ENCODE measurements around the gene CDH4. TPM values are rescaled to one million over a fixed set of nuclear protein-coding genes. Genes with fewer than 3 reads are reported as not detected.

CDH4 gene
- polyA plus RNA-seq, 4 donors = 0.09 to 4.1 (median 0.25) TPM

- Histone ChIP-seq H3K27me3 (ENCODE audit: control insufficient read depth in 3 of 3, insufficient read depth in 3 of 3, low read length in 3 of 3) (no peaks in the 10 kb centered on the region), H3K27ac (ENCODE audit: low read depth in 1 of 3, low read length in 2 of 3) (no peak overlapping the region), H3K9me3 (ENCODE audit: control insufficient read depth in 2 of 2, insufficient read depth in 1 of 2, low read depth in 1 of 2, low read length in 1 of 2) (no peaks in the 10 kb centered on the region), H3K4me1 (ENCODE audit: control insufficient read depth in 3 of 3, insufficient read depth in 2 of 3, low read depth in 1 of 3, low read length in 2 of 3) (no peaks in the 10 kb centered on the region), H3K36me3 (ENCODE audit: control insufficient read depth in 3 of 3, insufficient read depth in 2 of 3, low read depth in 1 of 3, low read length in 3 of 3) (no peaks in the 10 kb centered on the region), H3K4me3 (ENCODE audit: low read depth in 1 of 3, low read length in 3 of 3) (no peak overlapping the region)
- DNase-seq = no peak
- 47 to 58% (median 51%) methylated on average over 5 of the region's 5 CpGs for WGBS, 3 donors
- FAIRE-seq = no peak
These were observed 238.7 kb downstream of the CDH4 start for GRCh38 chr20:61490721-61491120.

DNA sequence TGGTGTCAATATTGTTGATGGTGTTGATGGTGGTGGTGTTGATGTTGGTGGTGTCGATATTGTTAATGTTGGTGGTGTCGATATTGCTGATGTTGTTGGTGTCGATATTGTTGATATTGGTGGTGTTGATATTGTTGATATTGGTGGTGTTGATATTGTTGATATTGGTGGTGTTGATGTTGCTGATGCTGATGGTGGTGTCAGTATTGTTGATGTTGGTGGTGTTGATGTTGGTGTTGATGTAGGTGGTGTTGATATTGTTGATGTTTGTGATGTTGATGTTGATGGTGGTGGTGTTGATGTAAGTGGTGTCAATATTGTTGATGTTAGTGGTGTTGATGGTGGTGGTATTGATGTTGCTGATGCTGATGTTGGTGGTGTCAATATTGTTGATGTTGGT lies 240.0 kb downstream of the CDH4 start:
- WGBS, 3 donors = 96 to 97% (median 97%) methylated on average over 3 of the region's 3 CpGs
- FAIRE-seq (no peak), DNase-seq (no peak)
- Histone ChIP-seq H3K27me3 (ENCODE audit: control insufficient read depth in 3 of 3, insufficient read depth in 3 of 3, low read length in 3 of 3) (no peaks in the 10 kb centered on the region), H3K27ac (ENCODE audit: low read depth in 1 of 3, low read length in 2 of 3) (no peak overlapping the region), H3K36me3 (ENCODE audit: control insufficient read depth in 3 of 3, insufficient read depth in 2 of 3, low read depth in 1 of 3, low read length in 3 of 3) (no peaks in the 10 kb centered on the region), H3K9me3 (ENCODE audit: control insufficient read depth in 2 of 2, insufficient read depth in 1 of 2, low read depth in 1 of 2, low read length in 1 of 2) (no peaks in the 10 kb centered on the region), H3K4me3 (ENCODE audit: low read depth in 1 of 3, low read length in 3 of 3) (no peak overlapping the region), H3K4me1 (ENCODE audit: control insufficient read depth in 3 of 3, insufficient read depth in 2 of 3, low read depth in 1 of 3, low read length in 2 of 3) (no peaks in the 10 kb centered on the region)

DNA sequence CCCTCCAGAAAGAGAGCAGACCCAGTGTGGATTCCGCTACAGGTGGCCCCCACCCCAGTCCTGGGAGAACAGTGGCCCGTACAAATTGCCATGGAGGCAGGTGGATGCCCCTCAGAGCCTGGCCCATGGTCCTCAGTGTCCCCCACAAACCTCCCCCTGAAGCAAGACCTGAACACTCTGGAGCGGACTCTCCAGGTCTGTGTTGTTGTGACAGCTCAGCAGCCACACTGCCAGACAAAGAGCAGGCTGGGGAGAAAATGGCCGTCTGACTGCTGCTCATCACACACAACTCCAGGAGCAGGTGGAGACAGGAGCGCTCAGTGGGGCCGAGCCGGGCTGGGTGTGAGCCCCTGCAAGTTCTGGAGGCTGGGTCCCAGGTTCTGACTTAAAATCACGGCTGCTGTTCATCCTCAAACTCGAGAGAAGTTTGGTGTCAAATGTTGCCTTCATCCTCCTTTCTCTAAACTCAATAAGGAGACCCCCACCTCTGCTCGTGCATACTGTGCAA lies 241.8 kb downstream of the CDH4 start:
- no peaks in the 10 kb centered on the region for H3K27me3 ChIP-seq (ENCODE audit: control insufficient read depth in 3 of 3, insufficient read depth in 3 of 3, low read length in 3 of 3)
- H3K4me1 ChIP-seq (ENCODE audit: control insufficient read depth in 3 of 3, insufficient read depth in 2 of 3, low read depth in 1 of 3, low read length in 2 of 3) = no peaks in the 10 kb centered on the region
- H3K27ac ChIP-seq (ENCODE audit: low read depth in 1 of 3, low read length in 2 of 3) = no peak overlapping the region
- no peaks in the 10 kb centered on the region for H3K36me3 ChIP-seq (ENCODE audit: control insufficient read depth in 3 of 3, insufficient read depth in 2 of 3, low read depth in 1 of 3, low read length in 3 of 3)
- H3K4me3 ChIP-seq (ENCODE audit: low read depth in 1 of 3, low read length in 3 of 3) = no peak overlapping the region
- no peaks in the 10 kb centered on the region for H3K9me3 ChIP-seq (ENCODE audit: control insufficient read depth in 2 of 2, insufficient read depth in 1 of 2, low read depth in 1 of 2, low read length in 1 of 2)
- DNase-seq (no peak), FAIRE-seq (no peak)
- 60 to 71% (median 68%) methylated on average over 10 of the region's 10 CpGs for WGBS, 3 donors

DNA sequence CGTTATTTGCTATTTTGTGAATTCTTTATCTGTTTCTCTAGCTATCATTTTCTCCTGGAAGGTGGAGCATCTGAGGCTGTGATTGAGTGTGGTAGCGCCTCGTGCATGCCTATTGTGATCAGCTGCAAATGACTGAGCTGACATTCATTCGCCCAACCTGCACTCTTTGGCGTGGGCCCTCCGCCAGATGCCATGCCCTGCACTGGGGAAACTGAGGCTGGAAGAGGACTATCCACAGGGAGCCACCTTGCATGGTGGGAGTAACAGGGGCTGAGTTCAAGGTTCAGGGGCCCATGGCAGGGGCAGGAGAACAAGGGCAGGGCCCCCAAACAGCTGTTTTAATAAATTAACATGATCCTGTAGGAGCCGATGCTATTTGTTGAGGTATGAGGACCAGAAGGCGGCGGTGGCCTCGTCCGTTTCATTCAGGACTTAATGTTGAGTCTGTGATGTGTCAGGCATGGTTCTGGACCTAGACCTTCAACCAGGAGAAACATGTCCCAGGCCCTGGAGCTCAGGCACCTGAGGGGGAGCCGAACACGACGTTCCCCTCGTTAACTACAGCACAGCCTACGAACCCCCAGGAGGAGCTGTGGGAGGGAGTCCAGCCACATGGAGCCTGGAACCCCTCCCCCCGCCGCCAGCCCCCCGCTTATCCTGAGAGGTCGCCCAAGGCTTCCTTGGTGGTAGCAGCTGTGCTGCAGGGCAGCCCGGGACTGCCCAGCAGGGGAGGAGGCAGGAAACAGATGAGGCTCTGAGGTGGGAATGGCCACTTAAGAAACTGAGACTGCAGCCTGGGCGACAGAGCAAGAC lies 242.9 kb downstream of the CDH4 start:
- no peak for FAIRE-seq
- Histone ChIP-seq H3K27ac (ENCODE audit: low read depth in 1 of 3, low read length in 2 of 3) (no peak overlapping the region), H3K4me1 (ENCODE audit: control insufficient read depth in 3 of 3, insufficient read depth in 2 of 3, low read depth in 1 of 3, low read length in 2 of 3) (no peaks in the 10 kb centered on the region), H3K27me3 (ENCODE audit: control insufficient read depth in 3 of 3, insufficient read depth in 3 of 3, low read length in 3 of 3) (no peaks in the 10 kb centered on the region), H3K36me3 (ENCODE audit: control insufficient read depth in 3 of 3, insufficient read depth in 2 of 3, low read depth in 1 of 3, low read length in 3 of 3) (no peaks in the 10 kb centered on the region), H3K4me3 (ENCODE audit: low read depth in 1 of 3, low read length in 3 of 3) (no peak overlapping the region), H3K9me3 (ENCODE audit: control insufficient read depth in 2 of 2, insufficient read depth in 1 of 2, low read depth in 1 of 2, low read length in 1 of 2) (no peaks in the 10 kb centered on the region)
- no peak for DNase-seq
- 77 to 79% (median 77%) methylated on average over 22 of the region's 22 CpGs for WGBS, 3 donors

GRCh38 chr20:61497029-61497627 lies 245.1 kb downstream of the CDH4 start:
- no peak overlapping the region for H3K4me3 ChIP-seq (ENCODE audit: low read depth in 1 of 3, low read length in 3 of 3)
- H3K9me3 ChIP-seq (ENCODE audit: control insufficient read depth in 2 of 2, insufficient read depth in 1 of 2, low read depth in 1 of 2, low read length in 1 of 2) = no peaks in the 10 kb centered on the region
- no peaks in the 10 kb centered on the region for H3K4me1 ChIP-seq (ENCODE audit: control insufficient read depth in 3 of 3, insufficient read depth in 2 of 3, low read depth in 1 of 3, low read length in 2 of 3)
- WGBS, 3 donors = 22 to 27% (median 25%) methylated on average over 5 of the region's 5 CpGs
- H3K27me3 ChIP-seq (ENCODE audit: control insufficient read depth in 3 of 3, insufficient read depth in 3 of 3, low read length in 3 of 3) = no peaks in the 10 kb centered on the region
- no peaks in the 10 kb centered on the region for H3K36me3 ChIP-seq (ENCODE audit: control insufficient read depth in 3 of 3, insufficient read depth in 2 of 3, low read depth in 1 of 3, low read length in 3 of 3)
- FAIRE-seq (no peak), DNase-seq (no peak)
- H3K27ac ChIP-seq (ENCODE audit: low read depth in 1 of 3, low read length in 2 of 3) = no peak overlapping the region

GRCh38 chr20:61499859-61500554 lies 247.9 kb downstream of the CDH4 start:
- 53 to 73% (median 63%) methylated on average over 19 of the region's 19 CpGs for WGBS, 3 donors
- Histone ChIP-seq H3K36me3 (ENCODE audit: control insufficient read depth in 3 of 3, insufficient read depth in 2 of 3, low read depth in 1 of 3, low read length in 3 of 3) (no peaks in the 10 kb centered on the region), H3K9me3 (ENCODE audit: control insufficient read depth in 2 of 2, insufficient read depth in 1 of 2, low read depth in 1 of 2, low read length in 1 of 2) (no peaks in the 10 kb centered on the region), H3K27me3 (ENCODE audit: control insufficient read depth in 3 of 3, insufficient read depth in 3 of 3, low read length in 3 of 3) (no peaks in the 10 kb centered on the region), H3K4me1 (ENCODE audit: control insufficient read depth in 3 of 3, insufficient read depth in 2 of 3, low read depth in 1 of 3, low read length in 2 of 3) (no peaks in the 10 kb centered on the region), H3K27ac (ENCODE audit: low read depth in 1 of 3, low read length in 2 of 3) (no peak overlapping the region), H3K4me3 (ENCODE audit: low read depth in 1 of 3, low read length in 3 of 3) (no peak overlapping the region)
- no peak for DNase-seq
- no peak for FAIRE-seq

DNA sequence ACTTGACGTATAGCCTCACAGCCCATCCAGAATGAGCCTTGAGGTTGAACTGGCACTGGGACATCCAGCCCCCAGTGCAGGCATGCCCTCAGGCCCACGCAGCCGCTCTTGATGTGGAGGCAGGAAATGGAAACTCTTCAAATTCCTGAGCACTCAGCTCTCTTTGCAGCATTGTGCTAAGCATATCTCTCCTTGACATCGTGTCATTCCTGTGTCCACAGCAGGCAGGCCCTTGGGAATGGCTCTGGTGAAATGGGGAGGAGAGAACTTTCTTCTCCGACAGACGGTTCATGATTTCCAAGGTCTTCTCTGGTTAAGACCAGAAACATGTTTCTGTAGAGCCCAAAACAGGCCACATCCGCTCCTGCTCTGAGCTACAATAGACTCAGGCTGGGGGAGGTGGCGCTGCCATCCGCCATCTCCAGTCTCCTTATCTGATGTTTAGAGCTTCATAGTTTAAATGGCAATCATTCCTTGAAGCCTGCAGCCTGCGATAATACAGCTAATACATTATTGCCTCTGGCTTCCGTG lies 248.8 kb downstream of the CDH4 start:
- Histone ChIP-seq H3K36me3 (ENCODE audit: control insufficient read depth in 3 of 3, insufficient read depth in 2 of 3, low read depth in 1 of 3, low read length in 3 of 3) (no peaks in the 10 kb centered on the region), H3K4me1 (ENCODE audit: control insufficient read depth in 3 of 3, insufficient read depth in 2 of 3, low read depth in 1 of 3, low read length in 2 of 3) (no peaks in the 10 kb centered on the region), H3K27me3 (ENCODE audit: control insufficient read depth in 3 of 3, insufficient read depth in 3 of 3, low read length in 3 of 3) (no peaks in the 10 kb centered on the region), H3K27ac (ENCODE audit: low read depth in 1 of 3, low read length in 2 of 3) (no peak overlapping the region), H3K4me3 (ENCODE audit: low read depth in 1 of 3, low read length in 3 of 3) (no peak overlapping the region), H3K9me3 (ENCODE audit: control insufficient read depth in 2 of 2, insufficient read depth in 1 of 2, low read depth in 1 of 2, low read length in 1 of 2) (no peaks in the 10 kb centered on the region)
- FAIRE-seq = no peak
- no peak for DNase-seq
- 44 to 52% (median 49%) methylated on average over 11 of the region's 11 CpGs for WGBS, 3 donors

DNA sequence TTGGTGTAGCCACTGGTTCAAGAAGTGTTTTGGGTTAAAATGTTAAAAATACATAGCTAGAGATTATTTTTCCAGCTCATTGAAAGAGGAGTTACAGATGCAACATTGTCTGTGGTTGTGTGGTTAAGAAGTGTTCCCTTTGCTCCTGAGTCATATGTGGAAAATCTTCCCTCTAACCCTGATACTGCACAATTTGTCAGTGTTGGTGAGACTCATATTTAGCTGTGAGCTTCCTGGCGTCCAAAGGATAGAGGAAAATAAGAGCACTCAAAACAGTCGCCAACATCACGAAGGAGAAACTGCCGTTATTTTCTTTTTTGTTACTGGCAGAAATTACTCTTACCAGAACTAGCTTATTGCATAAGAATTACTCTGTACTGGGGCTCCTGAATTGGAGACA lies 250.4 kb downstream of the CDH4 start:
- no peak for FAIRE-seq
- H3K4me1 ChIP-seq (ENCODE audit: control insufficient read depth in 3 of 3, insufficient read depth in 2 of 3, low read depth in 1 of 3, low read length in 2 of 3) = no peaks in the 10 kb centered on the region

More for the DNA sequence above, 250.4 kb downstream of the CDH4 start:
- no peak overlapping the region for H3K27ac ChIP-seq (ENCODE audit: low read depth in 1 of 3, low read length in 2 of 3)
- H3K27me3 ChIP-seq (ENCODE audit: control insufficient read depth in 3 of 3, insufficient read depth in 3 of 3, low read length in 3 of 3) = no peaks in the 10 kb centered on the region
- no peaks in the 10 kb centered on the region for H3K9me3 ChIP-seq (ENCODE audit: control insufficient read depth in 2 of 2, insufficient read depth in 1 of 2, low read depth in 1 of 2, low read length in 1 of 2)
- no peak overlapping the region for H3K4me3 ChIP-seq (ENCODE audit: low read depth in 1 of 3, low read length in 3 of 3)
- no peak for DNase-seq
- no peaks in the 10 kb centered on the region for H3K36me3 ChIP-seq (ENCODE audit: control insufficient read depth in 3 of 3, insufficient read depth in 2 of 3, low read depth in 1 of 3, low read length in 3 of 3)
- WGBS, 3 donors = 87 to 91% (median 91%) methylated on average over 4 of the region's 4 CpGs
